Left forelimb (tissue), 1 donor: ENCODE measurements around the gene TUBGCP5.

Experiments
- DNase-seq: peaks from one replicate; pipeline ENCODE4 v3.0.0-alpha.2; 2018; ENCODE audit warnings: low spot score

Gene TUBGCP5

GRCh38 chr15:22978691-22979237, 60.6 kb downstream of the TUBGCP5 start:
- DNase-seq: no peak

DNA sequence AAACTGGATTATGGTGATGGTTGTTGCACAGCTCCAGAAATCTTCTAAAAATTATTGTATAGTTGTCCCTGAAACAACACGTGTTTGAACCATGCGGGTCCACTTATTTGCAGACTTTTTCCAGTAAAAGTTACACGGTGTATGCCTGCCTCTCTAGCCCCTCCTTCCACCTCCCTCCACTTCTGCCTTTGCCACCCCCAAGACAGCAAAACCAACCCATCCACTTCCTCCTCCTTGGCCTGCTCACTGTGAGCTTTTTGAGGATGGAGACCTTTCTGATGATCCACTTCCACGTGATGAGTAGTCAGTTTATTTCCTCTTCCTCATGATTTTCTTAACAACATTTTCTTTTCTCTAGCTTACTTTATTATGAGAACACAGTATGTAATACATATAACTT, 64.6 kb downstream of the TUBGCP5 start:
- DNase-seq: no peak

DNA sequence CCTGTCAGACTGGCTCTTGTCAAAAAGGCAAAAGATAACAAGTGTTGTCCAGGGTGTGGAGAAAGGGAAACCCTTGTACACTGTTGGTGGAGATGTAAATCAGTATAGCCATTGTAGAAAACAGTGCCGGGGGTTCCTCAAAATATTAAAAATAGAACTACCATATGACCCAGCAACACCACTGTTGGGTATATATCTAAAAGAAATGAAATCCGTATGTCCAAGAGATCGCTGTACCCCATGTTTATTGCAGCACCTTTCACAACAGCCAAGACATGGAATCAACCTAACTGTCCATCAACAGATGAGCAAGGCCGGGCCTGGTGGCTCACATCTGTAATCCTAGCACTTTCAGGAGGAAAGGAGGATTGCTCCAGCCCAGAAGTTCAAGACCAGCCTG, 65.4 kb downstream of the TUBGCP5 start:
- no peak for DNase-seq

GRCh38 chr15:22973286-22973685, 66.1 kb downstream of the TUBGCP5 start:
- no peak for DNase-seq

GRCh38 chr15:22969489-22969888, 69.9 kb downstream of the TUBGCP5 start:
- DNase-seq: no peak

DNA sequence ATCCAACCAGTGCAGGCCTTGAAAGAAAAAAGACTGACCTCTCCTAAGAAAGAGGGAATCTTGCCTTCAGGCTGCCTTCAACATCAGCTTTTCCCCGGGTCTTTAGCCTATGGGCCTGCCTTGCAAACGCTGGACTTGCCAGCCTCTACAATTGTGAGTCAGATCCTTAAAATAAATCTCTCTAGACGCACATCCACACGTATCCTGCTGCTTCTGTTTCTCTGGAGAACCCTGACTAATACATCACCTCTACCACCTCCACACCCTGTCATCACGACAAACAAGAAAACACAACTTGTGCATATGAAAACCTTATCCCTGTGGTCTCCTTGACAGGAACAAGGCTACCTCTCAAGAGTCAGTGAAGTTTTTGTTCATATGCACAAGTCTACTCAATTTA, 71.0 kb downstream of the TUBGCP5 start:
- DNase-seq: no peak

DNA sequence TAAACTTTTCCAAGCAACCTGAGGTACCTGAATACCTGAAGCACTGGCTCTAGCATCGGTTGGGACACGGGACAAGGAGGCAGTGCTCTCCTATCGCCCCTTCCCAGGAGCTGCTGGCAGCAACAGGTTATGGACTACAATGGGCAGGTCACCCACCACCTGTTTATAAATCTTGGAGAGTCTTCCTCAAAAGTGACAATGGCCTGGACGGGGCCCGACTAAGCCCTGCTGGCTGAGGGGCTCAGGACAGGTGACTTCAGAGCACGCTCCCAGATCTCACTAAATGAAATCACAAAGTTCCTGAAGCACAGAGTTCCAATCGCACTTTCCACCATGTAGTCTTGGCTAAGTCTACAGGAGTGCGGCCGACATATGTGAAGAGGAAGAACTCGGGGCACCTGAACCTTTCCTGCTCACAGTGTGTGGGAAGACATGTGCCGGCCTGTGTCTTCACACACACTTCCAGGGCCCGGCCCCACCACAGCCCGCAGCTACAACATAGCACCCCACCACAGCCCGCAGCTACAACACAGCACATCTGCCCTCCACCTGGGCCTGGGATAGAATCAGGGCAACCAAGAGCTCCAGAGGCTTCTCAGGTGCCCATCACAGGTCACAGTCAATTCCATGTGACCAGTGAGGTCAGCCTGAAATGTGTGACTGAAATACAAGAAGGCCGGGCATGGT, 72.1 kb downstream of the TUBGCP5 start:
- DNase-seq: no peak

DNA sequence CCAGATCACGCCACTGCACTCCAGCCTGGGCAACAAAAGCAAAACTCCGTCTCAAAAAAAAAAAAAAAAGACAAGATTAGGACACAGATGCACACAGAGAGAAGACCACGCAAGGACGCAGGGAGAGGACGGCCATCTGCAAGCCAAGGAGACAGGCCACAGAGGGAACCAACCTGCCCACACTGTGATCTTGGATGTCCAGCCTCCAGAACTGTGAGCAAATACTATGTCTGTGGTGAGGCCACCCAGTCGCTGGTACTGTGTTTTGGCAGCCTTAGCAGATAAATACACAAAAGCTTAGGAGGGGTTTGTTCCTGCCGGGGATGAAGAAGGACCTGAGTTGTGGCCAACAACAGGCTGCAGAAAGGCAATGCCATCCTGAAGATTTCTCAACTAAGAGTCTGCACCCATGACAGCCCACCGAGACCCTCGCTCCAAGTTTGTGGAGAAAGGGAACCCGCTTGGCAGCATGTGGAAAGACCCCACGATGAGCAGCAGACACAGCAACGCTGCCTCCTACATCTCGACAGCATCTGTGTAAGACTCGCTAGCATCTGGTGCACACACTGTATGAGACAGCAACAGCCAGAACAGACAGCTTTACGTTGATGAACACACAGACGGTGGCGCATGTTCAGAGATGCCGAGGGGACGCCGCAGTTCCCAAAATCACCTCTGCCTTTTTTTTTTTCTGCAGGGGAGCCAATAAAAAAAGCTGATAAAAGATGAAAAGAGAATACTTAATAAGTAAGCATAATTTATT, 72.9 kb downstream of the TUBGCP5 start:
- no peak for DNase-seq

DNA sequence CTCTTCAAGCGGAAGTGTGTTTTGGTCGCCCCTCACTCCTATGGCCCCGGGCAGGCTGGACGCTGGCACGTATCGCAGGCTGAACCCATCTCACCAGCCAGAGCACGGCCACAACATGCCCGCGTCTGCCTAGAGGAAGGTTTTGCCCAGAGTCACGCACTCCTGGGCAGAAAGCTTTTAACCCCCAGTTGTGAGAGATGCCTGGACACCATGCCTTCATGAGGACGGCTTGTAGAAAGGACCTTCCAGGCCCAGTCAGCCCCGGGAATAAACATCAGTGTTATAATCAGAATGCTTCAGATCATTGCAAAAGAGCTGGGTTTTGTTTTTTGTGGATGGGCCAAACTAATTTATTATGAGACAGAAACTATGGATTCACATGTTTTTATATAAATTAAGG, 75.7 kb downstream of the TUBGCP5 start:
- DNase-seq: peak; percentile 55

- DNase-seq: peak; percentile 36
Measured at GRCh38 chr15:22962611-22963010, 76.8 kb downstream of the TUBGCP5 start.

GRCh38 chr15:22961762-22962161, 77.6 kb downstream of the TUBGCP5 start:
- DNase-seq: no peak

- peak; percentile 57 for DNase-seq
Measured at GRCh38 chr15:22960556-22960955, 78.8 kb downstream of the TUBGCP5 start.

DNA sequence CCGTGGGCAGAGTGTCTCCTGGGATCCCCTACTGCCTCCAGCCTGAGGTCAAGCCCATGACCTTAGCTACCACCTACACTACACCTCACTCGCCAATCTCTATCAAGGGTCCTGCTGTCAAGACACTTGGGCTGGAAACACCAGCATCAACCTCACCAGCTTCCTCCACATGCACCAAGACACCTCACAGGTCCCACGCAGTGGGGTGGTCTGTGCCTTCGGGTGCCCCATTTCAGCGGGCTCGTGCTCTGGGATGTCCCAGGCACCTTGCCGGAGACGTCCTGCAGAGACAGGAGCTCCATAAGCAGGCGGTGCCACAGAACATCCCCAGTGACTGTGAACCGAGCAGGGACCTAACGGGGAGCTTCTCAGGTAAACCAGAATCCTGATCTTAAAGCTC, 79.2 kb downstream of the TUBGCP5 start:
- DNase-seq: no peak

DNA sequence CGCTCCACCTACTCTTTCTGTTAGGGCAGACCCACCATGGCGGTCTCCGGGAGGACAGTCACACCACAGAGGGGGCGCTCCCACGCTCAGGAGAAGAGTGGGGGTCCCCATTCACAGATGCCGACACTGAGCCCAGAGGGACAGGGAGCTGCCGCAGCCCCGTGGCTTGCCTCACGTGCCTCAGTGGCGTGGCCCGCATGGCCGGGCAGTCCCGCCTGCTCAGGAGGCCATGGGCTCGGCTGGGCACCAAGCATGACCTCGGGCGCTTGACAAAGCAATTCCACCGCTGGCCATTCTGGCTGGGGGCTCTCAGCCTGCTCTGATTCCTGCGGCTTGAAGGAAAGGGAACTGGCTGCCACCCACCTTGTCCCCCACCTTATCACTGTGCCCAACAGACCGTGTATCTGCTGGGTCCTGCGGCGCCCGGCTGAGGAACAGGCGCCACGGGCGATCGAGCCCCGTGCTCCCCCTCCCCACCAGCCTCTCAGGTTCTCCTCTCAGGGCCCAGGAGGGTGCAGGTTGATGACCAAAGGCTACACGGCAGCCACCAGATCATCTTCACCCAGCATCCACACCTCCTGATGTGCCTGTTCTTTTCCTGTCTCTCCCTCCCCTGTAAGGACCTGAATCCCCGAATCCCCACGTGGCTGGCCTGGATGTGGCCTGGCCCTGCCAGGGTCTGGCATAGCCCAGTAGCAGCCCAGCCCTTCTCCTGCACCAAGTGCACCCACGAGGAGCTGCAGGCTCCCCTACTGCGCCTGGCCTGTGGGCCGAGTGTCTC, 79.9 kb downstream of the TUBGCP5 start:
- no peak for DNase-seq

DNA sequence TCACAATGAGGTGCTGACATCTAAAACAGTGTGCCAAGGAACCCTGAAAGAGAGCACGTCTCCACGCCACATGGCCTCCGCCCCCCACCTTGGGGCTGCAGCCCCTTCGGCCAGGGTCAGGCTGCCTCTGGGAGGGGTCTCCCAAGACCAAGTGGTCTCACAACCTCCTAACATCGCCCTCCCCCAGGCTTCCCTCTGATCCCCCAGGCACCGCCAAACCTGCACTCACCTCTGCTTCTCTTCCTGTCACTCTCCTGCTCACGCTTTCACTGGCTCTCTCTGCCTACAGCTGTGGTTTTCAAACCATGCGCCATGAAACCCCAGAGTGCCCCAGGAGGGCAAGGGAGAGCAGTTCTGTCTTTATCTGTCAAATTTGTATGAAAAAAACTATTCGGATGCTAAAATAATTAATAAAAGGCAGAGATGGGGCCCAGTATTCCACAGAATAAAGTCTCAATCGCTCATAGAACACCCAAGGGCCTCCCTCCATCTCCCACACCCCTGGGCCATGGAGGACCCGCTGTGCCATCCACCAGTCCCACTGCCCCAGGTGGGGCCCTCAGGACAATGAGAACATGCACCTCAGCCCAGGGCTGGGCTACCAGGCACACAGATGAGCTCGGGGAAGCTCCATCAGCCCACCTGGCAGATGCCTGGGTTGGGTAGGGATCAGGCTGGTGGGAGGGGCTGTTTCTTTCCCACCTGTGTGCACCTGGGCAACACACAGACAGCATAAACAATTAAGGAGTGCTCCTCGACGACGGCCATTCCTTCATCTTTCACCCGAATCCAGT, 80.7 kb downstream of the TUBGCP5 start:
- DNase-seq: no peak

GRCh38 chr15:22956978-22957260, 82.5 kb downstream of the TUBGCP5 start:
- DNase-seq: no peak

- no peak for DNase-seq
Measured at GRCh38 chr15:22956257-22956977, 83.0 kb downstream of the TUBGCP5 start.

- no peak for DNase-seq
Measured at GRCh38 chr15:22955544-22956119, 83.7 kb downstream of the TUBGCP5 start.

DNA sequence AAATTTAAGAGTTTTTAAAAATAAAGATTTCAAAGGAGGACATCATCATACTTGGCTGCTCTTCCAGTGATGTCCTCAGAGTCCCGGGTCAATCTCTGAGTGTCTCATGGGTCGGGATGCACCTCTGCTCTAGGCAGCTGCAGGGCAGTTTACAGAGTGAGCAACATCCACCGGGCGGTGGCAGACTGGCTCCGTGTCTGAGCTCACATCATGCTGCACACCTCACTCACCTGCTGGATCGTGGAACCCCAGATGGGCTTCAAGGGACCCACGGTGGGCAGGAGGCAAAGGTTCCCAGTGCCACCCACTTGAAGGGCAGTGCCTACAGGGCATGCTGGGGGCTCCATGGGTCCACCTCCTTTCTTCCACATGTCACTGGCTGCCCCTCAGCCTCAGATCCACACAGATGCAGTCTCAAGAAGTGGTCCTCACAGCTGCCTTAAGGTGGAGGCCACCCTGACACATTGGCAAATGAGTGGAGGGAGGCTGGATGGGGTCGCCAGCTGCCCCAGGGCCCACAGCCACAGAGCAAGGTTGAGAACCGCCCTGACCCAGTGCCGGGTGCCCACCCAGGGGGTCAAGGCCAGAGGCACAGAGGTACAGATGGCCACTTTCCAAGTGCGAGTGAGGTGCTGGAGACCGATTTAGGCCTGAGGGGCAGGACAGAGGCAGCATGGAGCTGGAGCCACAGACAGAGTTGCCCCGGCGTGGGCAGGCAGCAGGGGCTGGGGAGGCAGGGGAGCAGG, 84.4 kb downstream of the TUBGCP5 start:
- no peak for DNase-seq

GRCh38 chr15:22954326-22954725, 85.0 kb downstream of the TUBGCP5 start:
- no peak for DNase-seq
